Measurements from ENCODE around the gene CNPY4.

DNA sequence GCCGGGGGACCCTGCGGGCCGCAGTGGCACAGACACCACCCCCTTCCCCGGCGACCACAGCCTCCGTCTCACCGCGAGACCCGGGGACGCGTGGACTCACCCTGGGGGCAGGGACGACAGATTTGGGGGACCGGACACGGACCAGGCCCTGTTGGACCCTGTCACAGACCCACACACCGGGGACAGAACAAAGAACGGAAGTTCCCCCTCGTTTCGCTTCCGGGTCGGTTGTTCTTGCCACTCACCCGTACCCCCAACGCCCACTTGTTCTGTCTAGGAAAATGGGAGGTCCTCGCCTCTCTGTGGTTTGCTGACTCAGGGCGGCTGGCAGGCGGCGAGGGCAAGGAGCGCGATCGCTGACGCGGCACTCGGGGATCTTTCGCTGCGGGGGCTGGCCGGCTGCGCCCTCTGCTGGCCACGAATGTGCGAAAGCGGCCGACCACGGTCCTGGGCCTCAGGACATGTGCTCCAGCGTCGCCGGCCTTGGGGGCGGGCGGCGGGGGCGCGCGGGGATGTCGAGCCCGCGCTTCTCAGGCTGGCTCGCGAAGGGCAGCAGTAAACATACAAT, 37.8 kb upstream of the CNPY4 start, which contains the start of gene ZNF3:
- TF ChIP-seq EZH2 (IDR thresholded peaks at IDR 0.05; ENCODE audit: insufficient read depth, poor library complexity, severe bottlenecking) (no peak), EZH2phosphoT487 (IDR thresholded peaks at IDR 0.05; ENCODE audit: insufficient read depth, low read depth) (no peak)
